H1 (cell line): ENCODE results near the gene PRPH2. TPM values are rescaled to one million over a fixed set of nuclear protein-coding genes. Genes with fewer than 3 reads are reported as not detected.

Experiments
- CTCF ChIA-PET: fragments of 300-600 bp; sonication (Branson Sonifier 250); formaldehyde crosslinking; loops from one replicate; lab custom pipeline; 2021; ENCODE audit not compliant: partially characterized antibody; lab: Charles Lee
- POLR2A ChIA-PET: fragments of 300-600 bp; sonication (Branson Sonifier 250); formaldehyde crosslinking; loops from one replicate; lab custom pipeline; 2021; ENCODE audit warnings: inconsistent platforms; ENCODE audit not compliant: partially characterized antibody; lab: Charles Lee
- DNase-seq, 2 experiments: peaks; one replicate each; pipeline versions ENCODE4 v3.0.0 to v3.0.0-alpha.2; 2010 to 2022; ENCODE audit warnings: low spot score in 2 of 2, low read depth in 1 of 2, mixed read lengths in 1 of 2
- FAIRE-seq: peaks from 2 replicates; lab custom pipeline; 2011; peaks lifted over from hg19 to GRCh38; lab: Jason Lieb, UNC
- H2AFZ ChIP-seq: 2 replicates; pipeline ENCODE4 v1.8.1; 2012; ENCODE audit warnings: low read length, inconsistent platforms
- H2AK5ac ChIP-seq: 2 replicates; pipeline ENCODE4 v1.6.1; 2013; ENCODE audit warnings: low read depth, low read length
- H2BK120ac ChIP-seq: replicated peaks from 2 replicates; pipeline ENCODE3; 2013; ENCODE audit warnings: low read depth, low read length, inconsistent platforms
- H2BK12ac ChIP-seq: 2 replicates; pipeline ENCODE4 v1.6.1; 2013; ENCODE audit warnings: low read depth, low read length
- H2BK15ac ChIP-seq: 2 replicates; pipeline ENCODE4 v1.6.1; 2013; ENCODE audit warnings: low read length
- H2BK20ac ChIP-seq: 2 replicates; pipeline ENCODE4 v1.6.1; 2013; ENCODE audit warnings: low read length
- H2BK5ac ChIP-seq: 2 replicates; pipeline ENCODE4 v1.6.1; 2013; ENCODE audit warnings: low read depth, low read length
- H3K14ac ChIP-seq: 2 replicates; pipeline ENCODE4 v1.6.1; 2013; ENCODE audit warnings: inconsistent platforms; ENCODE audit not compliant: insufficient read length
- H3K18ac ChIP-seq: 2 replicates; pipeline ENCODE4 v1.6.1; 2013; ENCODE audit warnings: low read length; ENCODE audit errors: extremely low read depth
- H3K23ac ChIP-seq: 2 replicates; pipeline ENCODE4 v1.6.1; 2013; ENCODE audit warnings: inconsistent platforms; ENCODE audit not compliant: insufficient read length
- H3K23me2 ChIP-seq: 2 replicates; pipeline ENCODE4 v1.6.1; 2013; ENCODE audit warnings: low read depth, low read length
- H3K27ac ChIP-seq: 2 replicates; pipeline ENCODE4 v1.6.1; 2011; ENCODE audit warnings: low read depth, low read length, inconsistent platforms
- H3K27me3 ChIP-seq, 4 experiments: replicated peaks in 1 of 4; 1 replicate in 1 of 4; 2 replicates in 3 of 4; pipeline versions ENCODE4 v1.6.1 to v1.8.1; 2011 to 2013; ENCODE audit warnings: low read length in 3 of 4, mild to moderate bottlenecking in 3 of 4, inconsistent platforms in 2 of 4, mixed read lengths in 2 of 4, moderate library complexity in 1 of 4; ENCODE audit not compliant: control insufficient read depth in 3 of 4, insufficient read depth in 3 of 4; ENCODE audit errors: extremely low read depth in 1 of 4
- H3K36me3 ChIP-seq, 4 experiments: 2 replicates each; pipeline versions ENCODE4 v1.6.1 to v1.8.1; 2011 to 2013; ENCODE audit warnings: mild to moderate bottlenecking in 4 of 4, low read length in 3 of 4, moderate library complexity in 2 of 4, control low read depth in 1 of 4, inconsistent platforms in 1 of 4; ENCODE audit not compliant: insufficient read depth in 4 of 4, control insufficient read depth in 2 of 4
- H3K4ac ChIP-seq: replicated peaks from 2 replicates; pipeline ENCODE3; 2013; ENCODE audit warnings: low read length, low read depth, mixed read lengths, inconsistent platforms; ENCODE audit not compliant: insufficient read length
- H3K4me1 ChIP-seq, 4 experiments: replicated peaks in 1 of 4; 1 replicate in 1 of 4; 2 replicates in 3 of 4; pipeline versions ENCODE4 v1.6.1 to v1.8.1; 2011 to 2013; ENCODE audit warnings: low read length in 3 of 4, inconsistent platforms in 2 of 4, mixed read lengths in 1 of 4; ENCODE audit not compliant: insufficient read depth in 4 of 4, control insufficient read depth in 3 of 4
- H3K4me2 ChIP-seq, 2 experiments: 2 replicates each; pipeline versions ENCODE4 v1.6.1 to v1.8.1; 2011 to 2013; ENCODE audit warnings: low read depth in 2 of 2, low read length in 2 of 2, control low read depth in 1 of 2, inconsistent platforms in 1 of 2, mild to moderate bottlenecking in 1 of 2; ENCODE audit not compliant: insufficient read depth in 1 of 2
- H3K4me3 ChIP-seq, 4 experiments: fragments of 200-600, 300-600 bp in 1 of 4; sonication (generic), shearing (Covaris generic), sonication (Bioruptor Twin) in 1 of 4; 2 replicates each; pipeline versions ENCODE4 v1.5.1 to v1.8.1; 2011 to 2016; ENCODE audit warnings: low read length in 4 of 4, low read depth in 3 of 4, control low read depth in 2 of 4, inconsistent platforms in 2 of 4, mild to moderate bottlenecking in 2 of 4, mixed read lengths in 1 of 4, moderate library complexity in 1 of 4; ENCODE audit not compliant: insufficient read depth in 2 of 4; ENCODE audit errors: extremely low read depth in 1 of 4
- H3K56ac ChIP-seq: replicated peaks from 2 replicates; pipeline ENCODE3; 2013; ENCODE audit warnings: low read depth, mild to moderate bottlenecking, mixed read lengths, low read length, inconsistent platforms; ENCODE audit not compliant: insufficient read length
- H3K79me1 ChIP-seq: 2 replicates; pipeline ENCODE4 v1.6.1; 2013; ENCODE audit warnings: low read depth, low read length, control low read depth
- H3K79me2 ChIP-seq, 2 experiments: 2 replicates each; pipeline versions ENCODE4 v1.6.1 to v1.8.1; 2012 to 2013; ENCODE audit warnings: low read length in 2 of 2, mild to moderate bottlenecking in 2 of 2, inconsistent platforms in 1 of 2; ENCODE audit not compliant: insufficient read depth in 2 of 2, control insufficient read depth in 1 of 2
- H3K9ac ChIP-seq, 4 experiments: replicated peaks in 1 of 4; 1 replicate in 1 of 4; 2 replicates in 3 of 4; pipeline versions ENCODE4 v1.6.1 to v1.8.1; 2011 to 2013; ENCODE audit warnings: low read depth in 3 of 4, low read length in 3 of 4, control low read depth in 2 of 4, mild to moderate bottlenecking in 2 of 4, moderate library complexity in 2 of 4, inconsistent platforms in 1 of 4; ENCODE audit errors: extremely low read depth in 1 of 4
- H3K9me3 ChIP-seq, 2 experiments: 2 replicates each; pipeline versions ENCODE4 v1.6.1 to v1.8.1; 2012 to 2013; ENCODE audit warnings: mild to moderate bottlenecking in 2 of 2, moderate library complexity in 2 of 2, control low read depth in 1 of 2, inconsistent platforms in 1 of 2, low read depth in 1 of 2, low read length in 1 of 2, mixed read lengths in 1 of 2; ENCODE audit not compliant: insufficient read depth in 2 of 2
- H4K20me1 ChIP-seq, 2 experiments: replicated peaks in 1 of 2; 2 replicates each; pipeline versions ENCODE3 to v1.8.1; 2011 to 2013; ENCODE audit warnings: inconsistent platforms in 2 of 2, low read length in 2 of 2, mild to moderate bottlenecking in 1 of 2; ENCODE audit not compliant: insufficient read depth in 2 of 2, control insufficient read depth in 1 of 2
- H4K5ac ChIP-seq: 2 replicates; pipeline ENCODE4 v1.6.1; 2013; ENCODE audit warnings: low read length, low read depth, mixed read lengths, inconsistent platforms; ENCODE audit not compliant: insufficient read length
- H4K8ac ChIP-seq: 2 replicates; pipeline ENCODE4 v1.8.0; 2013; ENCODE audit warnings: mild to moderate bottlenecking, moderate library complexity, low read length, inconsistent platforms; ENCODE audit not compliant: insufficient read depth; ENCODE audit errors: extremely low read depth
- H4K91ac ChIP-seq: replicated peaks from 2 replicates; pipeline ENCODE3; 2013; ENCODE audit warnings: low read length, mixed read lengths, inconsistent platforms; ENCODE audit not compliant: insufficient read length
- BRCA1 ChIP-seq: IDR thresholded peaks from 2 replicates; pipeline ENCODE4 v1.6.1; 2012; ENCODE audit warnings: low read depth, low read length, improper control_type of control experiment
- EP300 ChIP-seq, 2 experiments: IDR thresholded peaks; 1 replicate in 1 of 2; 2 replicates in 1 of 2; pipeline ENCODE4 v1.6.1; 2011 to 2012; ENCODE audit warnings: low read depth in 2 of 2, low read length in 2 of 2, mild to moderate bottlenecking in 2 of 2, borderline replicate concordance in 1 of 2, inconsistent platforms in 1 of 2, moderate library complexity in 1 of 2
- WGBS, 2 experiments: shearing (Covaris generic) in 1 of 2; methylation state at CpG; one replicate each; pipeline versions ENCODE4 v1.1.6 to v1.1.7; 2013 to 2015; ENCODE audit warnings: low lambda C conversion rate in 2 of 2, mixed read lengths in 2 of 2, inconsistent platforms in 1 of 2, low coverage in 1 of 2, missing lambda C conversion rate in 1 of 2; ENCODE audit not compliant: insufficient replicate concordance in 2 of 2, insufficient coverage in 1 of 2, insufficient read length in 1 of 2; ENCODE audit errors: extremely low coverage in 1 of 2, missing lambda C conversion rate in 1 of 2; 5-methylcytosine and 5-hydroxymethylcytosine counted together
- polyA plus RNA-seq, 7 experiments: library from polyadenylated mRNA; depleted of rRNA in 3 of 7; stranded (reverse) in 5 of 7; unstranded in 2 of 7; fragments of >200 nt in 5 of 7; fragments of 200-250 nt in 2 of 7; gene quantifications; 1 replicate in 5 of 7; 2 replicates in 1 of 7; 4 replicates in 1 of 7; pipeline versions ENCODE4 v1.2.1 to v1.2.3, GENCODE V29; 2011 to 2013; ENCODE audit warnings: missing spikeins in 2 of 7, mixed read lengths in 2 of 7
- total RNA-seq: library from RNA; stranded (reverse); fragmentation: NEBNext Ultra II Directional; extraction: Animal tissue kit (Norgen Biotek cat#: 25700); gene quantifications from 2 replicates; pipeline ENCODE4 v1.2.1, GENCODE V29; 2021

Gene PRPH2
- total and polyA plus RNA-seq, 2 of the 8 experiments (the other 6 are each of a cell fraction or from before 2014, with no cell fraction given) = 0.23 to 0.65 TPM

- ChIA-PET POLR2A (interaction anchor here (1.4 kb wide), 1 partner anchor 17 kb away, joined by 3 read pairs; no protein-coding TSS in a partner anchor), CTCF (interaction anchor here (0.8 to 3.0 kb wide), 6 partner anchors 29 to 601 kb away, joined by 3 to 19 read pairs (median 4); no protein-coding TSS in a partner anchor)
- Histone ChIP-seq H3K27ac (no peak overlapping the region), H2BK120ac (no peak overlapping the region), H4K8ac (no peak overlapping the region), H3K18ac (no peak overlapping the region), H3K4me1 (no peaks in the 10 kb centered on the region), H2BK20ac (no peak overlapping the region), H2BK15ac (no peak overlapping the region), H3K4me2 (no peak overlapping the region), H3K56ac (no peak overlapping the region), H3K14ac (no peak overlapping the region), H2AFZ (no peak overlapping the region), H3K9ac (no peak overlapping the region)
- DNase-seq = no peak
- WGBS, 2 experiments = 89% methylated on average over 5 of the region's 5 CpGs; no CpG with 5 or more reads in 1 of the 2 experiments
- TF ChIP-seq EP300 (IDR thresholded peaks at IDR 0.05; ENCODE audit: borderline replicate concordance in 1 of 2, low read depth in 2 of 2, low read length in 2 of 2) (no peak), BRCA1 (no peak)
- TF ChIP-seq, all 59 proteins: peak for 0
- Histone ChIP-seq H3K4ac (no peak overlapping the region), H2AK5ac (no peak overlapping the region), H3K23ac (no peak overlapping the region), H3K27me3 (no peaks in the 10 kb centered on the region), H4K20me1 (no peaks in the 10 kb centered on the region), H3K4me3 (no peak overlapping the region), H2BK5ac (no peak overlapping the region), H4K5ac (no peak overlapping the region), H3K79me1 (no peaks in the 10 kb centered on the region), H3K79me2 (no peaks in the 10 kb centered on the region), H4K91ac (no peak overlapping the region), H3K9me3 (no peaks in the 10 kb centered on the region), H3K36me3 (peaks cover 0 to 14% (median 4%) of the 10 kb centered on the region in 4 experiments; a peak in 4 of 8 replicates), H2BK12ac (no peak overlapping the region), H3K23me2 (no peaks in the 10 kb centered on the region)
- no peak for FAIRE-seq
Measured at GRCh38 chr6:42697268-42697655, 25.1 kb downstream of the PRPH2 start.
